Mesendoderm (in vitro differentiated cells): ENCODE data around the gene AHRR.

Experiments
- DNase-seq: peaks from one replicate; pipeline ENCODE4 v3.0.0; 2013
- H2AK5ac ChIP-seq: 2 replicates; pipeline ENCODE4 v1.6.1; 2013; ENCODE audit warnings: low read length, inconsistent platforms
- H2BK120ac ChIP-seq: 2 replicates; pipeline ENCODE4 v1.6.1; 2013; ENCODE audit warnings: low read depth, mild to moderate bottlenecking, low read length, moderate library complexity, mixed read lengths
- H2BK15ac ChIP-seq: replicated peaks from 2 replicates; pipeline ENCODE4 v1.6.1; 2013; ENCODE audit warnings: low read depth, mild to moderate bottlenecking, moderate library complexity
- H2BK5ac ChIP-seq: 2 replicates; pipeline ENCODE4 v1.6.1; 2013; ENCODE audit warnings: low read length, inconsistent platforms
- H3K18ac ChIP-seq: 2 replicates; pipeline ENCODE4 v1.6.1; 2013; ENCODE audit warnings: mild to moderate bottlenecking, low read length, mixed read lengths
- H3K23ac ChIP-seq: one replicate; pipeline ENCODE4 v1.6.1; 2013; ENCODE audit warnings: low read length
- H3K27ac ChIP-seq: 2 replicates; pipeline ENCODE4 v1.5.1; 2013; ENCODE audit warnings: low read depth, mild to moderate bottlenecking, inconsistent platforms, low read length, moderate library complexity
- H3K27me3 ChIP-seq: 2 replicates; pipeline ENCODE4 v1.6.1; 2013; ENCODE audit warnings: low read length, control low read depth, mild to moderate bottlenecking, inconsistent platforms; ENCODE audit not compliant: insufficient read depth, poor library complexity
- H3K36me3 ChIP-seq: 2 replicates; pipeline ENCODE4 v1.6.1; 2013; ENCODE audit warnings: low read length, inconsistent platforms; ENCODE audit not compliant: control insufficient read depth, insufficient read depth
- H3K4ac ChIP-seq: one replicate; pipeline ENCODE4 v1.6.1; 2013; ENCODE audit warnings: low read depth, mild to moderate bottlenecking, low read length, moderate library complexity
- H3K4me1 ChIP-seq: 2 replicates; pipeline ENCODE4 v1.6.1; 2013; ENCODE audit warnings: low read depth, low read length, inconsistent platforms; ENCODE audit not compliant: control insufficient read depth
- H3K4me2 ChIP-seq: 2 replicates; pipeline ENCODE4 v1.6.1; 2013; ENCODE audit warnings: low read length
- H3K4me3 ChIP-seq: 2 replicates; pipeline ENCODE4 v1.5.1; 2013; ENCODE audit warnings: mild to moderate bottlenecking, low read length
- H3K56ac ChIP-seq: one replicate; pipeline ENCODE4 v1.6.1; 2013; ENCODE audit warnings: low read length
- H3K79me1 ChIP-seq: 2 replicates; pipeline ENCODE4 v1.6.1; 2013; ENCODE audit warnings: low read length, inconsistent platforms
- H3K79me2 ChIP-seq: 2 replicates; pipeline ENCODE4 v1.6.1; 2013; ENCODE audit warnings: mild to moderate bottlenecking, low read length; ENCODE audit not compliant: control insufficient read depth, insufficient read depth
- H3K9ac ChIP-seq: 2 replicates; pipeline ENCODE4 v1.6.1; 2013; ENCODE audit warnings: low read length, inconsistent platforms
- H4K5ac ChIP-seq: one replicate; pipeline ENCODE4 v1.6.1; 2013; ENCODE audit warnings: low read length
- H4K8ac ChIP-seq: one replicate; pipeline ENCODE4 v1.6.1; 2013; ENCODE audit warnings: low read depth, mild to moderate bottlenecking, control low read depth, low read length, moderate library complexity
- WGBS: extraction: QIAGEN DNeasy Blood & Tissue Kit; methylation state at CpG from one replicate; pipeline ENCODE4 v1.1.7; 2013; ENCODE audit warnings: low lambda C conversion rate, missing lambda C conversion rate; ENCODE audit not compliant: insufficient coverage; ENCODE audit errors: extremely low coverage; 5-methylcytosine and 5-hydroxymethylcytosine counted together

The AHRR gene

DNA sequence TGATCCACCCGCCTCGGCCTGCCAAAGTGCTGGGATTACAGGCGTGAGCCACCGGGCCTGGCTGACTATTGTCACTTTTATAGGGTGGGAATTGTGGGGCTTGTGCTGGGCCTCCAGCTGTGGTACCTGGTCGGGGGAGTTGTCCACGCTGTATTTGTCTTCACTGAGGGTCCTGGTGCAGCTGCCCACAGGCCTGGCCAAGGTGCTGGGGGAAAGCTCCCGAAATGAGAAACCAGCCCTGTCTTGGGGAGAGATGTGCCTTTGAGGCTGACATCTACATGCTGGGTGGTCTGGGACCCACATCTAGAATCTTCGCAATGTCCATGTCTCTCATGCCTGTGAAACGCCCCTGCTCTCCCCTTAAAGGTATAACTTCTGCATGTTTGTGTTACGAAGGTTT is 124.1 kb downstream of the AHRR start:
- no peak overlapping the region for H3K4me2 ChIP-seq
- H3K27me3 ChIP-seq: no peaks in the 10 kb centered on the region
- H2BK15ac ChIP-seq: no peak overlapping the region
- no peak overlapping the region for H3K4me3 ChIP-seq
- no peak overlapping the region for H3K4ac ChIP-seq
- H3K23ac ChIP-seq: no peak overlapping the region
- no CpG with 5 or more reads among the region's 10 CpGs for WGBS
- peaks cover 3% of the 10 kb centered on the region for H3K36me3 ChIP-seq
- H3K4me1 ChIP-seq: peaks cover 2% of the 10 kb centered on the region
- no peak for DNase-seq
- no peak overlapping the region for H2BK5ac ChIP-seq
- no peak overlapping the region for H3K9ac ChIP-seq
- peaks cover 7% of the 10 kb centered on the region for H3K79me1 ChIP-seq
- no peak overlapping the region for H3K56ac ChIP-seq
- H3K18ac ChIP-seq: no peak overlapping the region
- H2BK120ac ChIP-seq: no peak overlapping the region
- H3K79me2 ChIP-seq: peaks cover 5% of the 10 kb centered on the region
- H3K27ac ChIP-seq: no peak overlapping the region
- no peak overlapping the region for H4K5ac ChIP-seq
- H4K8ac ChIP-seq: no peak overlapping the region
- no peak overlapping the region for H2AK5ac ChIP-seq

DNA sequence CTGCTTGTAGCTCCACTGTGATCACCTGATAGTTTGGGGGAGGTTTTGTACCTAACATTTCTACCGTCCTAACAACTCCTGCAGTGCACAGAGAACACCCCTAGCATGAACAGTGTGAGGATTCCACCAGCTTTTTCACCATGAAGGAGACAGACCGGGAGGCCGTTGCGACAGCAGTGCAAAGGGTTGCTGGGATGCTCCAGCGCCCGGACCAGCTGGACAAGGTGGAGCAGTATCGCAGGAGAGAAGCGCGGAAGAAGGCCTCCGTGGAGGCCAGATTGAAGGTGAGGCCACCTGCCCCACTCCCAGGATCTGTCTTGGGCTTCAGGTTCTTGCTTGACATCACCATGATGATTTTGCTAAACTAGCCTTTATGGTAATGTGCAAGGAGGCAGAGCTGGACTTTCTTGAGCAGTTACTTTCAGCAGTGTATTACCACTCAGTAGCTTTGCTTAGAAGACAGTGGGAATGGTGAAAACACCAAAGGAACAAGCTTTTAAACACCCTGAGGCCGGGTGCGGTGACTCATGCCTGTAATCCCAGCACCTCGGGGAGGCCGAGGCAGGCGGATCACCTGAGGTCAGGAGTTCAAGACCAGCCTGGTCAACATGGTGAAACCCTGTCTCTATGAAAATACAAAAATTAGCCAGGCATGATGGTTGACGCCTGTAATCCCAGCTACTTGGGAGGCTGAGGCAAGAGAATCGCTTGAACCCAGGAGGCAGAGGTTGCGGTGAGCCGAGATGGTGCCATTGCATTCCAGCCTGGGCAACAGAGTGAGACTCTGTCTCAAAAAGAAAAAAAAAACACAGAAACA is 124.8 kb downstream of the AHRR start:
- Histone ChIP-seq H3K18ac (no peak overlapping the region), H4K5ac (no peak overlapping the region), H3K79me2 (peaks cover 5% of the 10 kb centered on the region), H3K4ac (no peak overlapping the region), H2AK5ac (no peak overlapping the region), H3K79me1 (peaks cover 7% of the 10 kb centered on the region), H3K27me3 (no peaks in the 10 kb centered on the region), H3K27ac (no peak overlapping the region), H2BK5ac (no peak overlapping the region), H4K8ac (no peak overlapping the region), H3K4me1 (peaks cover 2% of the 10 kb centered on the region), H2BK120ac (no peak overlapping the region), H3K9ac (no peak overlapping the region), H3K36me3 (peaks cover 3% of the 10 kb centered on the region), H3K4me2 (no peak overlapping the region), H3K4me3 (no peak overlapping the region), H2BK15ac (no peak overlapping the region), H3K23ac (no peak overlapping the region), H3K56ac (no peak overlapping the region)
- no peak for DNase-seq
- no CpG with 5 or more reads among the region's 19 CpGs for WGBS

DNA sequence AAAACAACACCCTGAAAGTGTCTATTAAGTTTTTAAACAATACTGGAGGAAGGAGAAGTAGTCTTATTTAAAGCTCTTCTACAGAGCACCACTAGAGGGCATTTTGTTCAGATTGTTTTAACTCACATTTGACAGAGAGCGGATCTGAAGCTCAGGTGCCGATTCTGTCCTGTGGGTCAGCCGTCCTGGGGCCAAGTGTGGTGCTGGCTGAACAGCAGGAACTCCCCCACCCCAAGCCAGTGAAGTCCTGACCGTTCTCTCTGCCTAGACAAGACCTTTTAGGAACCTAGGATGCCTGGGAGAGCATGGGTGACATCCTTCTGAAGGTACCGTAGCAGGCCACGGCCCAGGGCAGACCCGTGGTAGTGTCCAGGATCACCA is 125.4 kb downstream of the AHRR start:
- H2BK15ac ChIP-seq: no peak overlapping the region
- no peak overlapping the region for H3K23ac ChIP-seq
- H3K4me1 ChIP-seq: peaks cover 2% of the 10 kb centered on the region
- H3K56ac ChIP-seq: no peak overlapping the region
- DNase-seq: peak; percentile 37
- H3K36me3 ChIP-seq: peaks cover 3% of the 10 kb centered on the region
- WGBS: no CpG with 5 or more reads among the region's 7 CpGs
- no peak overlapping the region for H3K27ac ChIP-seq
- H2AK5ac ChIP-seq: no peak overlapping the region
- H3K27me3 ChIP-seq: no peaks in the 10 kb centered on the region
- H3K4me3 ChIP-seq: no peak overlapping the region
- no peak overlapping the region for H3K4me2 ChIP-seq
- H2BK5ac ChIP-seq: no peak overlapping the region
- H4K8ac ChIP-seq: no peak overlapping the region
- H2BK120ac ChIP-seq: no peak overlapping the region
- H3K9ac ChIP-seq: no peak overlapping the region
- H3K79me1 ChIP-seq: peaks cover 7% of the 10 kb centered on the region
- no peak overlapping the region for H3K4ac ChIP-seq
- H3K18ac ChIP-seq: no peak overlapping the region
- H4K5ac ChIP-seq: no peak overlapping the region
- peaks cover 5% of the 10 kb centered on the region for H3K79me2 ChIP-seq

DNA sequence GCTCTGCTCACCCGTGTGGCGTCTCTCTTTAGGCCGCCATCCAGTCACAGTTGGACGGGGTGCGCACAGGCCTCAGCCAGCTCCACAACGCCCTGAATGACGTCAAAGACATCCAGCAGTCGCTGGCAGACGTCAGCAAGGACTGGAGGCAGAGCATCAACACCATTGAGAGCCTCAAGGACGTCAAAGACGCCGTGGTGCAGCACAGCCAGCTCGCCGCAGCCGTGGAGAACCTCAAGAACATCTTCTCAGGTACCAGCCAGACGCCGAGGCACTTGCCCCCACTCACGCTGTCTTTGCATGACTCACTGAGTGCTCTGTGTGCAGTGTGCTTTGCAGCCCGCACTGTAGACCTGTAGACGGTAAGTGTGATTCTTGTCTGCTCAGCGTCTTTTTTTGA is 126.0 kb downstream of the AHRR start:
- no CpG with 5 or more reads among the region's 21 CpGs for WGBS
- Histone ChIP-seq H2BK5ac (no peak overlapping the region), H3K23ac (no peak overlapping the region)

DNA sequence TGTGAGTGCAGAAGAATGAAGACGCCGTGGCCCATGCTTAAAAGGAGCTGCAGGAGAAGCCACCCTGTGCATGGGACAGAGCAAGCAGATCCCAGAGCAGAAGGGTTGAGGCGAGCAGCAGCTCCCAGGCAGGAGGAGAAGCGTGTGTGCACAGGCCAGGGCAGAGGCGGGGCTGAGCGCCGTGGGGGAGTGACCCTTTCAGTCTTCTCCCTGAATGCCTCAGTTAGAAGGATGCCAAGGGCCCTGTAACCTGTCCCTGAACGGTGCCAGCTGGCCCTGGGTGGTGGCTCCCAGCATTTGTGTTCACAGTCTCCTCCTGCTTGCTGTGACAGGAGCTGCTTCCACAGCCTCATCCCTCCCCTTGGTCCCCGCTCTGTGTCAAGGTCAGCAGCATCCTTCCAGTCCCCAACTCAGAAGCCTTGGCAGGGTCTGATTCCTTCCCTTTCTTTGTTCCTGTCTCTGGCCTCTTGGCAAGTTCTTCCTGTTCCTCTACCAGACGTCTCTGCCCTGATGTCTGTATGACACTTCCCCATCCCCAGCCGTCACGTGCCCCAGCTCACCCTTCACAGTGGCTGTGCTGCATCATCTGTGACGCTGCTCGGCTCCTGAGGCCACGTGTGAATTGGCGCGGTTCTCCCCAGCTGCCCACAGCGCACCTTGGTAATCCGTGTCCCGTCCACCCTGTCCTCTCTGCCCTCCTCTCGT is 126.7 kb downstream of the AHRR start:
- no peak for DNase-seq
- Histone ChIP-seq H3K79me2 (peaks cover 5% of the 10 kb centered on the region), H3K27me3 (no peaks in the 10 kb centered on the region), H3K4me1 (no peaks in the 10 kb centered on the region), H2BK5ac (no peak overlapping the region), H3K4me2 (no peak overlapping the region), H3K79me1 (peaks cover 7% of the 10 kb centered on the region), H3K27ac (no peak overlapping the region), H4K5ac (no peak overlapping the region), H3K56ac (no peak overlapping the region), H3K18ac (no peak overlapping the region), H3K36me3 (peaks cover 3% of the 10 kb centered on the region), H4K8ac (no peak overlapping the region), H2AK5ac (no peak overlapping the region), H3K4ac (no peak overlapping the region), H3K23ac (no peak overlapping the region), H2BK120ac (no peak overlapping the region), H3K9ac (no peak overlapping the region), H2BK15ac (no peak overlapping the region), H3K4me3 (no peak overlapping the region)
- no CpG with 5 or more reads among the region's 21 CpGs for WGBS

More for the DNA sequence above, 126.0 kb downstream of the AHRR start:
- H3K36me3 ChIP-seq: peaks cover 3% of the 10 kb centered on the region
- H3K79me2 ChIP-seq: peaks cover 5% of the 10 kb centered on the region
- H2BK15ac ChIP-seq: no peak overlapping the region
- H3K4me1 ChIP-seq: no peaks in the 10 kb centered on the region
- H3K18ac ChIP-seq: no peak overlapping the region
- H2AK5ac ChIP-seq: no peak overlapping the region
- H3K4me3 ChIP-seq: no peak overlapping the region
- H3K27me3 ChIP-seq: no peaks in the 10 kb centered on the region
- no peak overlapping the region for H3K4ac ChIP-seq
- peaks cover 7% of the 10 kb centered on the region for H3K79me1 ChIP-seq
- no peak overlapping the region for H4K5ac ChIP-seq
- DNase-seq: no peak
- H4K8ac ChIP-seq: no peak overlapping the region
- H3K4me2 ChIP-seq: no peak overlapping the region
- H3K56ac ChIP-seq: no peak overlapping the region
- no peak overlapping the region for H3K9ac ChIP-seq
- no peak overlapping the region for H3K27ac ChIP-seq
- H2BK120ac ChIP-seq: no peak overlapping the region
